Suprapubic skin (tissue), 4 donors: ENCODE data around the gene MBIP. TPM values are rescaled to one million over a fixed set of nuclear protein-coding genes. Genes with fewer than 3 reads are reported as not detected.

Experiments used
- DNase-seq, 2 donors: peaks; one replicate each; pipeline ENCODE4 v3.0.0-alpha.2; 2019; ENCODE audit warnings: low spot score in 2 of 2
- H3K27ac ChIP-seq: fragments of 200-600 bp; sonication (generic); one replicate; pipeline ENCODE4 v1.5.1; 2019
- H3K27me3 ChIP-seq: fragments of 200-600 bp; sonication (generic); one replicate; pipeline ENCODE4 v1.5.1; 2019
- H3K36me3 ChIP-seq: fragments of 200-600 bp; sonication (generic); one replicate; pipeline ENCODE4 v1.5.1; 2019
- H3K4me1 ChIP-seq: fragments of 200-600 bp; sonication (generic); one replicate; pipeline ENCODE4 v1.5.1; 2019
- H3K4me3 ChIP-seq: fragments of 200-600 bp; sonication (generic); one replicate; pipeline ENCODE4 v1.5.1; 2019; ENCODE audit warnings: mild to moderate bottlenecking
- H3K9me3 ChIP-seq: fragments of 200-600 bp; sonication (generic); one replicate; pipeline ENCODE4 v1.5.1; 2019
- EP300 ChIP-seq: sonication (generic); formaldehyde crosslinking; IDR thresholded peaks from one replicate; pipeline ENCODE4 v1.6.1; 2017; ENCODE audit warnings: antibody characterized with exemption
- POLR2A ChIP-seq, 2 donors: fragments of 450-650 bp; IDR thresholded peaks; one replicate each; pipeline ENCODE4 v1.6.1; 2017; ENCODE audit warnings: antibody characterized with exemption in 2 of 2, mild to moderate bottlenecking in 2 of 2, moderate library complexity in 2 of 2
- POLR2AphosphoS5 ChIP-seq, 3 donors: sonication (generic); formaldehyde crosslinking; IDR thresholded peaks; one replicate each; pipeline ENCODE4 v1.6.1; 2017; ENCODE audit warnings: antibody characterized with exemption in 3 of 3
- WGBS: methylation state at CpG from one replicate; pipeline ENCODE4 v1.1.5; 2018; 5-methylcytosine and 5-hydroxymethylcytosine counted together
- total RNA-seq, 4 donors: library from RNA; depleted of rRNA; stranded (reverse); fragments of >200 nt; gene quantifications; one replicate each; pipeline ENCODE4 v1.1.0, GENCODE V29; 2016
- TF ChIP-seq, protein P1 (sequence below), 2 donors: fragments of 200-600 bp in 1 of 2; fragments of 450-650 bp in 1 of 2; sonication (generic) in 1 of 2; IDR thresholded peaks; one replicate each; pipeline ENCODE4 v1.5.1; 2016 to 2019; ENCODE audit warnings: antibody characterized with exemption in 2 of 2, mild to moderate bottlenecking in 1 of 2, moderate library complexity in 1 of 2

MBIP gene
- total RNA-seq, 4 donors from 2014 or later: 21.7 to 32.8 (median 25.2) TPM

DNA sequence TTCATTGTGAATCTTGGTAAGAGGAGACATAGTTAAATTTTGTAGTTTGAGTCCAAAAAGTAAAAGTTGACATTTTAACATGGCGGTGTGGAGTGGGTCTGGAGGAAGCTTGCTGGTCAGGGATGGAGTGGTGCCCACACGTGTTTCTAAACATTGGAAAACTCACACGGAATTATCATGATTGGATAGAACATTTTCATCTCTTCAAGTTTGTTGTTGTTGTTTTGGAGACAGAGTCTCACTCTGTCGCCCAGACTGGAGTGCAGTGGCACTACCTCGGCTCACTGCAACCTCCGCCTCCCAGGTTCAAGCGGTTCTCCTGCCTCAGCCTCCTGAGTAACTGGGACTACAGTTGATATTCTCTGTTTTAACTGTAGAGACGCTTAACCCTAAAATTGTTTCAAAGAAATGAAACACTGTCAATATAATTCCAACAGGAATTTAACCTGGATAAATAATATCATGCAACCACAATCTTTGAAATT lies 502 bp upstream of the MBIP start:
- peak overlapping the region; percentile 95 for H3K4me3 ChIP-seq
- no peak for TF ChIP-seq POLR2AphosphoS5 (IDR thresholded peaks at IDR 0.05)
- TF ChIP-seq, protein P1, sequence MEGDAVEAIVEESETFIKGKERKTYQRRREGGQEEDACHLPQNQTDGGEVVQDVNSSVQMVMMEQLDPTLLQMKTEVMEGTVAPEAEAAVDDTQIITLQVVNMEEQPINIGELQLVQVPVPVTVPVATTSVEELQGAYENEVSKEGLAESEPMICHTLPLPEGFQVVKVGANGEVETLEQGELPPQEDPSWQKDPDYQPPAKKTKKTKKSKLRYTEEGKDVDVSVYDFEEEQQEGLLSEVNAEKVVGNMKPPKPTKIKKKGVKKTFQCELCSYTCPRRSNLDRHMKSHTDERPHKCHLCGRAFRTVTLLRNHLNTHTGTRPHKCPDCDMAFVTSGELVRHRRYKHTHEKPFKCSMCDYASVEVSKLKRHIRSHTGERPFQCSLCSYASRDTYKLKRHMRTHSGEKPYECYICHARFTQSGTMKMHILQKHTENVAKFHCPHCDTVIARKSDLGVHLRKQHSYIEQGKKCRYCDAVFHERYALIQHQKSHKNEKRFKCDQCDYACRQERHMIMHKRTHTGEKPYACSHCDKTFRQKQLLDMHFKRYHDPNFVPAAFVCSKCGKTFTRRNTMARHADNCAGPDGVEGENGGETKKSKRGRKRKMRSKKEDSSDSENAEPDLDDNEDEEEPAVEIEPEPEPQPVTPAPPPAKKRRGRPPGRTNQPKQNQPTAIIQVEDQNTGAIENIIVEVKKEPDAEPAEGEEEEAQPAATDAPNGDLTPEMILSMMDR (IDR thresholded peaks at IDR 0.05): no peak
- no peak for TF ChIP-seq POLR2A (IDR thresholded peaks at IDR 0.05)
- no peak for TF ChIP-seq EP300
- peaks cover 5% of the 10 kb centered on the region for H3K27me3 ChIP-seq
- H3K9me3 ChIP-seq: no peaks in the 10 kb centered on the region
- peak overlapping the region; percentile 88 for H3K27ac ChIP-seq
- 59% methylated on average over 8 of the region's 8 CpGs for WGBS
- H3K4me1 ChIP-seq: peaks cover 30% of the 10 kb centered on the region
- no peaks in the 10 kb centered on the region for H3K36me3 ChIP-seq
- DNase-seq: peak in 1 of 2 donors; percentile 37

DNA sequence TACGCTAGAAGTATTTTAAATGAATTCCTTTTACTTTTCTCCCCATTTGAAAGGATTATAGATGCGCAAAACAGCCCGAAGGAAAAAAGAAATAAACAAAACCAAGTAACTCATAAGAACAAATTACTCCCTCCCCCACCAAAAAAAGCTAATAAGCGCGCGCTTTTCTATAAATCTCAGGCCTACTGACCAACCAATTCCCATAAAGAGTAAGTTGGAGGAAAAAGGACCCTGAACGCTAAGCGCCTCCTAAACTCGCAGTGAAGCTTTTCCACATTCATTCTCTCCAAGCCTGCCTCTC lies 588 bp downstream of the MBIP start:
- peaks cover 33% of the 10 kb centered on the region for H3K4me1 ChIP-seq
- 2% methylated on average over 9 of the region's 9 CpGs for WGBS
- no peak for TF ChIP-seq EP300
- TF ChIP-seq, protein P1 (IDR thresholded peaks at IDR 0.05): no peak

DNA sequence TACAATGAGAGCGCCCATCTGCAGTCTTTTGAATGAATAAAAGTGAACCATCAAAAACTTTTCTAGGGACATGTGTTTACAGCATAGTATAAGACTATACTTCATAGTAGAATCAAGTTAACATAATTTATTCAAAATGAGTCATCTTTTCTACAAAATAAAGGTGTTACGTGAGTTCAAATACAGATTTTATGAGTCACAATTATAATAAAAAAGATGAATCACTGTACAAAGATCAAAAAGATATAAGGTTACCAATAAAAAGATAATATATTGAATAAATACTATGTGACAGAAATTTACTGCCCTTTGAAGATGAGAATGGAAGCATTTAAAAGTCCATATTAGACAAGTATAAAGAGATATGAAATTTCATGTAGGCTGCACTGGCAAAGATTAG lies 2.8 kb downstream of the MBIP start:
- H3K36me3 ChIP-seq: peaks cover 7% of the 10 kb centered on the region
- H3K27ac ChIP-seq: no peak overlapping the region

More for the DNA sequence above, 588 bp downstream of the MBIP start:
- H3K27me3 ChIP-seq: peaks cover 5% of the 10 kb centered on the region
- peak overlapping the region; percentile 95 for H3K4me3 ChIP-seq
- peak overlapping the region; percentile 88 for H3K27ac ChIP-seq
- no peaks in the 10 kb centered on the region for H3K9me3 ChIP-seq
- H3K36me3 ChIP-seq: no peaks in the 10 kb centered on the region
- no peak for DNase-seq

DNA sequence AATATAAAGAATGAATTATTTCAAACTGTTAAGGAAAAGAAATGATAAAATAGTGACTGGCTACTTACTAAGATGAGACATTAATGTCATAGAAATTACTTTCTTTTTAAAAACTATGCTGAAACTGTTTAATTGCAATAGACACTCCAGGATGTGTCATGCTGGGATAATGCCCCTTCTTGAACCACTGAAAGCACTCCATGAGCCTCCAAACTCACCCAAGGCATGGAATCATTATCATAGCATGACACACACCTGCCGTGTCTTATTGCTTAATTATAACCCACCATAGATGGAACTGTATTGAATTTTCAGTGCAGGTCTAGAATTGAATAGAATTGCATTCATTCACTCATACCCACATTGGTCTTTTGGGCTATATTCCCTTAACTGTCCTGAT lies 4.3 kb downstream of the MBIP start:
- H3K27ac ChIP-seq: no peak overlapping the region
- no peak overlapping the region for H3K4me3 ChIP-seq

More for the DNA sequence above, 2.8 kb downstream of the MBIP start:
- 61% methylated on average over 2 of the region's 2 CpGs for WGBS
- Histone ChIP-seq H3K4me1 (peaks cover 33% of the 10 kb centered on the region), H3K4me3 (no peak overlapping the region), H3K9me3 (no peaks in the 10 kb centered on the region), H3K27me3 (no peaks in the 10 kb centered on the region)
- DNase-seq: no peak
- no peak for TF ChIP-seq POLR2AphosphoS5 (IDR thresholded peaks at IDR 0.05)
- TF ChIP-seq, protein P1 (IDR thresholded peaks at IDR 0.05): no peak
- no peak for TF ChIP-seq POLR2A (IDR thresholded peaks at IDR 0.05)
- TF ChIP-seq EP300: no peak

DNA sequence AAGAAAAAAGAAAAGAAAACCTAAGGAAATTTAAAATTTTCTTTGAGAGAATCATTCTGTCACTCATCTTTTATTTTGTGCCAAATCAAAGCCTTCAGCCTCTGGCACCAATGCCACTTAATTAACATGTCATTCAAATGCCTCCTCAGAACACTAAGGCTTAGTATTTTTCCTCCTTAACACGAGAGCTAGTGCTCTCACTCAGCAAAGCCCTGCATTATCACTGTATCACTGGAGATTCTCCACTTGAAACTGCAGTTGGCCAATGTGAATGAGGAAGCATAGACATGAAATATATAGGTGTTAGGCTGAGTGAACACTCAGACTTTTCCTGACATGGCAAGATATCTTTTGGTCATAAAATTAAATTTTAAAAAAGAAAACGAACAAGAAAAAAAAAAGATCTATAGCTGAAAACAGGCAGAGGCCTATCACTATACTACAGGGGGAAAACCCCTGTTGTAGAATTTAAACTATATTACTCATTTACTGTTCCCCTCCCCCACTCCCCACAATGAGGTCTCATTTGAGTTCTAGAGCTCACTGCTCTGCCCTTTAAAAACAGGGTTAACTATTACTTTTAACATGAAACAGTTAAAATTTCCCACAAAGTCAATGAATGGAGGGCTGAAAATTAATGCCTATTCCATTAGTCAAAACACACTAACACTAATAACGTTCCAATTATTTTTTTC lies 5.1 kb downstream of the MBIP start:
- 40% methylated on average over 3 of the region's 3 CpGs for WGBS
- no peak overlapping the region for H3K4me3 ChIP-seq

More for the DNA sequence above, 4.3 kb downstream of the MBIP start:
- Histone ChIP-seq H3K36me3 (peaks cover 14% of the 10 kb centered on the region), H3K4me1 (peaks cover 33% of the 10 kb centered on the region), H3K9me3 (no peaks in the 10 kb centered on the region), H3K27me3 (no peaks in the 10 kb centered on the region)
- TF ChIP-seq POLR2A (IDR thresholded peaks at IDR 0.05): no peak
- no peak for TF ChIP-seq EP300
- TF ChIP-seq, protein P1 (IDR thresholded peaks at IDR 0.05): no peak
- no peak for TF ChIP-seq POLR2AphosphoS5 (IDR thresholded peaks at IDR 0.05)
- WGBS: 66% methylated on average over 1 of the region's 1 CpG
- DNase-seq: no peak

More for the DNA sequence above, 5.1 kb downstream of the MBIP start:
- Histone ChIP-seq H3K9me3 (no peaks in the 10 kb centered on the region), H3K27ac (no peak overlapping the region), H3K36me3 (peaks cover 22% of the 10 kb centered on the region), H3K27me3 (no peaks in the 10 kb centered on the region), H3K4me1 (peaks cover 33% of the 10 kb centered on the region)
- TF ChIP-seq, protein P1 (IDR thresholded peaks at IDR 0.05): no peak
- no peak for TF ChIP-seq EP300
- TF ChIP-seq POLR2AphosphoS5 (IDR thresholded peaks at IDR 0.05): no peak
- no peak for TF ChIP-seq POLR2A (IDR thresholded peaks at IDR 0.05)
- no peak for DNase-seq
